Panc1 (cell line): ENCODE measurements around the gene TBRG1. TPM values are rescaled to one million over a fixed set of nuclear protein-coding genes. Genes with fewer than 3 reads are reported as not detected.

Experiments used
- ATAC-seq: fragments of 200-7000 bp; cut with Tn5 transposase; 2 replicates; pipeline ENCODE4 v1.9.1; 2020; ENCODE audit warnings: mild to moderate bottlenecking, moderate library complexity
- BruUV-seq: library from RNA; stranded (reverse); fragments of 400-500 nt; replicated peaks from 2 replicates; lab custom pipeline; 2021; lab: Mats Ljungman, UMichigan
- CTCF ChIA-PET: fragments of 300-600 bp; sonication (Branson Sonifier 250); formaldehyde crosslinking; loops from one replicate; lab custom pipeline; 2022; ENCODE audit warnings: antibody characterized with exemption; lab: Charles Lee
- POLR2A ChIA-PET: fragments of 300-600 bp; sonication (Branson Sonifier 250); formaldehyde crosslinking; loops from one replicate; lab custom pipeline; 2022; ENCODE audit warnings: antibody characterized with exemption; lab: Charles Lee
- DNase-seq: peaks from one replicate; pipeline ENCODE4 v3.0.0-alpha.2; 2010; ENCODE audit warnings: low read depth, low spot score
- H3K27ac ChIP-seq: 2 replicates; pipeline ENCODE4 v1.5.1; 2011; ENCODE audit warnings: mild to moderate bottlenecking, low read length, inconsistent platforms
- H3K27me3 ChIP-seq: fragments of 200-500 bp; sonication (Bioruptor generic); 2 replicates; pipeline ENCODE4 v1.6.0; 2014; ENCODE audit warnings: low read length, inconsistent platforms; ENCODE audit not compliant: control insufficient read depth, insufficient read depth
- H3K36me3 ChIP-seq: fragments of 200-500 bp; sonication (Bioruptor generic); 2 replicates; pipeline ENCODE4 v1.5.1; 2014; ENCODE audit warnings: inconsistent platforms, mild to moderate bottlenecking, low read length, moderate library complexity; ENCODE audit not compliant: control insufficient read depth, insufficient read depth
- H3K4me1 ChIP-seq: 2 replicates; pipeline ENCODE4 v1.5.1; 2011; ENCODE audit warnings: inconsistent platforms, mild to moderate bottlenecking, low read length, moderate library complexity; ENCODE audit not compliant: control insufficient read depth, insufficient read depth
- H3K4me3 ChIP-seq, 2 experiments: 2 replicates each; pipeline ENCODE4 v1.5.1; 2011 to 2012; ENCODE audit warnings: low read depth in 2 of 2, low read length in 2 of 2, mild to moderate bottlenecking in 2 of 2, inconsistent platforms in 1 of 2, moderate library complexity in 1 of 2
- H3K9me3 ChIP-seq: fragments of 200-500 bp; sonication (Bioruptor generic); 2 replicates; pipeline ENCODE4 v1.5.1; 2014; ENCODE audit warnings: low read depth, mild to moderate bottlenecking, inconsistent platforms, low read length, moderate library complexity; ENCODE audit not compliant: control insufficient read depth, insufficient read depth
- CTCF ChIP-seq: fragments of 450-650 bp; IDR thresholded peaks from 2 replicates; pipeline ENCODE4 v1.5.1; 2017; ENCODE audit warnings: mild to moderate bottlenecking
- POLR2AphosphoS5 ChIP-seq: IDR thresholded peaks from 2 replicates; pipeline ENCODE4 v1.6.1; 2012; ENCODE audit warnings: mild to moderate bottlenecking, low read depth, low read length, moderate library complexity
- SIN3A ChIP-seq: IDR thresholded peaks from 2 replicates; pipeline ENCODE4 v1.6.1; 2012; ENCODE audit warnings: low read depth, mild to moderate bottlenecking, low read length, moderate library complexity, borderline replicate concordance; ENCODE audit not compliant: insufficient read depth
- TCF7L2 ChIP-seq: IDR thresholded peaks from 2 replicates; pipeline ENCODE4 v1.6.1; 2011; ENCODE audit warnings: mild to moderate bottlenecking, low read depth, low read length, inconsistent platforms
- in situ Hi-C: cut with HindIII; loops from 2 replicates; pipeline ENCODE4 v1.10.0; 2016; ENCODE audit warnings: low sequenced_read_pairs, low pct_unique_long_range_greater_than_20kb
- intact Hi-C: fragments of 100-400 bp; cut with micrococcal nuclease; formaldehyde crosslinking; loops from one replicate; pipeline ENCODE4 v1.10.0; 2022; ENCODE audit not compliant: unreplicated experiment
- total RNA-seq: library from RNA; stranded (reverse); gene quantifications from one replicate; pipeline ENCODE4 v1.2.1, GENCODE V29; 2021; ENCODE audit not compliant: unreplicated experiment
- TF ChIP-seq, protein P1 (sequence below), 2 experiments: IDR thresholded peaks; 2 replicates each; pipeline ENCODE4 v1.6.1; 2011 to 2012; ENCODE audit warnings: low read depth in 2 of 2, control low read depth in 1 of 2, low read length in 1 of 2, mild to moderate bottlenecking in 1 of 2, moderate library complexity in 1 of 2; ENCODE audit not compliant: insufficient read depth in 1 of 2

TBRG1 gene
- total RNA-seq, 1 experiment from 2014 or later: 35.0 TPM

GRCh38 chr11:124662106-124662505 is 39.4 kb downstream of the TBRG1 start:
- DNase-seq (no peak), ATAC-seq (no peak)
- H3K36me3 ChIP-seq: no peaks in the 10 kb centered on the region
- intact Hi-C loops (no loop called here), in situ Hi-C loops (loop anchor here (10.0 kb wide), 1 partner anchor 173 kb away; no protein-coding TSS in a partner anchor)
- TF ChIP-seq CTCF (no peak), POLR2AphosphoS5 (no peak), TCF7L2 (no peak), SIN3A (no peak)
- TF ChIP-seq, protein P1, sequence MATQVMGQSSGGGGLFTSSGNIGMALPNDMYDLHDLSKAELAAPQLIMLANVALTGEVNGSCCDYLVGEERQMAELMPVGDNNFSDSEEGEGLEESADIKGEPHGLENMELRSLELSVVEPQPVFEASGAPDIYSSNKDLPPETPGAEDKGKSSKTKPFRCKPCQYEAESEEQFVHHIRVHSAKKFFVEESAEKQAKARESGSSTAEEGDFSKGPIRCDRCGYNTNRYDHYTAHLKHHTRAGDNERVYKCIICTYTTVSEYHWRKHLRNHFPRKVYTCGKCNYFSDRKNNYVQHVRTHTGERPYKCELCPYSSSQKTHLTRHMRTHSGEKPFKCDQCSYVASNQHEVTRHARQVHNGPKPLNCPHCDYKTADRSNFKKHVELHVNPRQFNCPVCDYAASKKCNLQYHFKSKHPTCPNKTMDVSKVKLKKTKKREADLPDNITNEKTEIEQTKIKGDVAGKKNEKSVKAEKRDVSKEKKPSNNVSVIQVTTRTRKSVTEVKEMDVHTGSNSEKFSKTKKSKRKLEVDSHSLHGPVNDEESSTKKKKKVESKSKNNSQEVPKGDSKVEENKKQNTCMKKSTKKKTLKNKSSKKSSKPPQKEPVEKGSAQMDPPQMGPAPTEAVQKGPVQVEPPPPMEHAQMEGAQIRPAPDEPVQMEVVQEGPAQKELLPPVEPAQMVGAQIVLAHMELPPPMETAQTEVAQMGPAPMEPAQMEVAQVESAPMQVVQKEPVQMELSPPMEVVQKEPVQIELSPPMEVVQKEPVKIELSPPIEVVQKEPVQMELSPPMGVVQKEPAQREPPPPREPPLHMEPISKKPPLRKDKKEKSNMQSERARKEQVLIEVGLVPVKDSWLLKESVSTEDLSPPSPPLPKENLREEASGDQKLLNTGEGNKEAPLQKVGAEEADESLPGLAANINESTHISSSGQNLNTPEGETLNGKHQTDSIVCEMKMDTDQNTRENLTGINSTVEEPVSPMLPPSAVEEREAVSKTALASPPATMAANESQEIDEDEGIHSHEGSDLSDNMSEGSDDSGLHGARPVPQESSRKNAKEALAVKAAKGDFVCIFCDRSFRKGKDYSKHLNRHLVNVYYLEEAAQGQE (IDR thresholded peaks at IDR 0.05; ENCODE audit: insufficient read depth in 1 of 2, low read depth in 2 of 2, low read length in 1 of 2): no peak
- ChIA-PET CTCF (interaction anchor here (1.0 kb wide), 1 partner anchor 100 kb away, joined by 4 read pairs; no protein-coding TSS in a partner anchor), POLR2A (no interaction called here)
- H3K27ac ChIP-seq: no peak overlapping the region
- no peak overlapping the region for H3K4me3 ChIP-seq
- no peaks in the 10 kb centered on the region for H3K9me3 ChIP-seq
- no TSS peak for BruUV-seq
- H3K27me3 ChIP-seq: no peaks in the 10 kb centered on the region
- H3K4me1 ChIP-seq: no peaks in the 10 kb centered on the region

DNA sequence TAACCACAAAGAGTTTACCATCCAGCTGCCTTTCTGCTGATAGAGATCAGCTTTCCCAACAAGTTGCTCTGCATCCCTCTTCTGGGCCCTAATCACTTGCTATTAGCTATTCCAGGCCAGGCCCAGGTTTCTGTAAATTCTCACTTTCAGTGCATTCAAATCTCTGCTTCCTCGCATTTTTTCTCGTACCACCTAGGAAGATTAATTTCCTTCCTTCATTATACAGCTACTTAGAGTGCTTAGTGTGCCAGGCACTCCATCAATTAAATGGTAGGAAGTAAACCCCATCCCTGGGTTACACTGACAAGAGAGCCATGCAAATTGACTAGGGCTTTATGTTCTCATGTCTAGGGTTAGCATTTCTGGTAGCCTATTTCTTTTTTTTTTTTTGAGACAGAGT is 41.2 kb downstream of the TBRG1 start:
- intact Hi-C loops: no loop called here
- ChIA-PET CTCF (interaction anchor here (0.5 kb wide), 1 partner anchor 174 kb away, joined by 4 read pairs; no protein-coding TSS in a partner anchor), POLR2A (no interaction called here)
- no peak for TF ChIP-seq POLR2AphosphoS5
- no peak for TF ChIP-seq CTCF
- no peak for TF ChIP-seq SIN3A
- no peak for TF ChIP-seq TCF7L2
- TF ChIP-seq, protein P1 (IDR thresholded peaks at IDR 0.05; ENCODE audit: insufficient read depth in 1 of 2, low read depth in 2 of 2, low read length in 1 of 2): no peak
- H3K4me3 ChIP-seq: no peak overlapping the region
- H3K36me3 ChIP-seq: no peaks in the 10 kb centered on the region
- in situ Hi-C loops: loop anchor here (10.0 kb wide), 1 partner anchor 171 kb away; no protein-coding TSS in a partner anchor
- no peaks in the 10 kb centered on the region for H3K4me1 ChIP-seq
- no peak for DNase-seq
- ATAC-seq: no peak
- no peaks in the 10 kb centered on the region for H3K27me3 ChIP-seq
- no peaks in the 10 kb centered on the region for H3K9me3 ChIP-seq
- no TSS peak for BruUV-seq
- no peak overlapping the region for H3K27ac ChIP-seq
